IPS-18c (cell line): ENCODE measurements around the gene LCP1.

ENCODE experiments used
- H3K4me3 ChIP-seq: 2 replicates; pipeline ENCODE4 v1.7.0; 2013; ENCODE audit warnings: low read depth, mild to moderate bottlenecking, low read length, moderate library complexity; ENCODE audit not compliant: insufficient read depth
- H3K9me3 ChIP-seq: one replicate; pipeline ENCODE4 v1.6.1; 2013; ENCODE audit warnings: mild to moderate bottlenecking, low read length, moderate library complexity; ENCODE audit not compliant: control insufficient read depth, insufficient read depth

The LCP1 gene

GRCh38 chr13:46097663-46098062, 84.3 kb downstream of the LCP1 start:
- H3K4me3 ChIP-seq: no peak overlapping the region

DNA sequence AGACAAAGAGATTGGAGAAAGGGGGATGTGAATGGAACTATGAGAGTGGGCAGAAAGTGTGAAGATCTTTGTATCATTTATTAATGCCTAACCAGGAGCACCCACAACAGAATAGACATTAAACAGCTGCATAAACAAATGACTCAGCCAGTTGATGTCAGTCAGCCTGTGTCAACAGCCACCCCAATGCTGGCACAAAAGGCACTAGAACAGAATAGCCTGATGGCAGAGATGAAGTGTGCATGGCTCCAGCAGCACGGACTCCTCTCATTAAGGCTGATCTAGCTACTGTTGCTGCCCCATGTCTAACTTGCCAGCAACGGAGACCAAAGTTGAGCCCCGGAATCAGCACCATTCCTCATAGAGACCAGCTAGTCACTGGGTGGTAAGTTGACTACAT, 85.0 kb downstream of the LCP1 start:
- no peaks in the 10 kb centered on the region for H3K9me3 ChIP-seq
- no peak overlapping the region for H3K4me3 ChIP-seq

More at GRCh38 chr13:46097663-46098062, 84.3 kb downstream of the LCP1 start:
- H3K9me3 ChIP-seq: no peaks in the 10 kb centered on the region

- H3K4me3 ChIP-seq: no peak overlapping the region
These were observed 87.5 kb downstream of the LCP1 start for GRCh38 chr13:46094478-46094877.

GRCh38 chr13:46088821-46089562, 93.0 kb downstream of the LCP1 start:
- H3K9me3 ChIP-seq: no peaks in the 10 kb centered on the region
- H3K4me3 ChIP-seq: no peak overlapping the region

More at GRCh38 chr13:46094478-46094877, 87.5 kb downstream of the LCP1 start:
- no peaks in the 10 kb centered on the region for H3K9me3 ChIP-seq

GRCh38 chr13:46087481-46087880, 94.5 kb downstream of the LCP1 start:
- Histone ChIP-seq H3K4me3 (no peak overlapping the region), H3K9me3 (no peaks in the 10 kb centered on the region)

GRCh38 chr13:46086985-46087384, 95.0 kb downstream of the LCP1 start:
- no peak overlapping the region for H3K4me3 ChIP-seq

DNA sequence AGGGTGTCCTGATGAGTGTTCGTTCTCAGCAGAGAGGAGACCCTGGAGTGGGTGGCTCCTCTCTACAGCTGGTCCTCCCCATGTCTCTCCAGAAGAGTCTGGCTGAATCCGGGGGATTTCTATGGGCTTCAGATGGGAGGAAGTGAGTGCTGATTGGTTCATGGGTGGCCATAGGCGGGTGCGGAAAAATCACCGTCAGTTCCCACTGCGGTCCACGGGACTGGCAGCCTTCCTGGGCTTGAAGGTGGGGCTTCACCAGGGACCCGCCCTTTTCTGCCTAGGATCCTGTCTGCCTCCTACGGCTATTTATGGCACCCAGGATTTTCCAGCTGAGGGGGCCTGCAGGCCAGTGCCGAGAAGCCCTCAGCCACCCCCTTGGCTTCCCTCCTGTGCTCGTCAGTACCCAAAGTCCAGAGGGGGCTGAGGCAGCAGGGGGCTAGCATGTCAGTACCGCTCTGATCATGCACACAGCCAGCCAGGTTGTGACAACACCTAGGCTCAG, 95.5 kb downstream of the LCP1 start:
- no peak overlapping the region for H3K4me3 ChIP-seq
- no peaks in the 10 kb centered on the region for H3K9me3 ChIP-seq

More at GRCh38 chr13:46086985-46087384, 95.0 kb downstream of the LCP1 start:
- H3K9me3 ChIP-seq: no peaks in the 10 kb centered on the region

DNA sequence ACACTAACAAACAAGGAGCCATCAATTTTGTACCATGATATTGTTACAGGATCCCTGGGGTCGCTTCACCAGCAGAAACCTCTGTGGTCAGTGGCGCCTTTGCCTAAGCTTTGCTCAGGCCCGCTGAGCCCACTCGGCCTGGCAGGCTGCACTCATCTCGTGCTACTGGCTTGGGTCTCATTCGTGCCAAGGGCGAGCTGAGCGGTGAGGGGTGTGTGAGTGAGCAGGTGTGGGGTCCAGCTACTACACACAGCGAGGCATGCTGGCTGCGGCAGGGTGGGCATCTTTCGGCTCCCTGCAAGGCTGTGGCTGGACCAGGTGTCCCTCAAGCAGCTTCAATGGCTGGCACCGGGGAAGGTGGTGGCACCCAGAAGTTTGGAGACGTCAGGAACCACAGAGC, 96.2 kb downstream of the LCP1 start:
- no peaks in the 10 kb centered on the region for H3K9me3 ChIP-seq
- no peak overlapping the region for H3K4me3 ChIP-seq

GRCh38 chr13:46082324-46082723, 99.7 kb downstream of the LCP1 start:
- H3K4me3 ChIP-seq: no peak overlapping the region
- H3K9me3 ChIP-seq: no peaks in the 10 kb centered on the region

- no peak overlapping the region for H3K4me3 ChIP-seq
- H3K9me3 ChIP-seq: no peaks in the 10 kb centered on the region
These were observed 102.2 kb downstream of the LCP1 start for GRCh38 chr13:46079770-46080169.

GRCh38 chr13:46077265-46077664, 104.7 kb downstream of the LCP1 start:
- Histone ChIP-seq H3K9me3 (no peaks in the 10 kb centered on the region), H3K4me3 (no peak overlapping the region)

GRCh38 chr13:46076827-46077226, 105.2 kb downstream of the LCP1 start:
- H3K9me3 ChIP-seq: no peaks in the 10 kb centered on the region
- H3K4me3 ChIP-seq: no peak overlapping the region
